Endothelial cell of umbilical vein (primary cell): ENCODE data around the gene AGTPBP1. TPM values are rescaled to one million over a fixed set of nuclear protein-coding genes. Genes with fewer than 3 reads are reported as not detected.

Experiments used
- BruUV-seq: library from RNA; stranded (reverse); fragments of 400-500 nt; replicated peaks from 2 replicates; lab custom pipeline; 2021; lab: Mats Ljungman, UMichigan
- CTCF ChIA-PET: fragments of 300-600, 350-600 bp; sonication (Branson Sonifier 250); formaldehyde crosslinking; loops from one replicate; lab custom pipeline; 2021; ENCODE audit warnings: antibody characterized with exemption, inconsistent platforms; lab: Charles Lee
- POLR2A ChIA-PET: fragments of 300-600, 350-600 bp; sonication (Branson Sonifier 250); formaldehyde crosslinking; loops from one replicate; lab custom pipeline; 2021; ENCODE audit warnings: antibody characterized with exemption, inconsistent platforms; lab: Charles Lee
- DNase-seq: peaks from one replicate; pipeline ENCODE4 v3.0.0-alpha.2; 2011; ENCODE audit warnings: low read depth, low spot score
- FAIRE-seq: peaks from 2 replicates; lab custom pipeline; 2011; peaks lifted over from hg19 to GRCh38; lab: Jason Lieb, UNC
- H2AFZ ChIP-seq: 2 replicates; pipeline ENCODE4 v1.6.0; 2012; ENCODE audit warnings: low read depth, low read length, control low read depth, inconsistent platforms
- H3K27ac ChIP-seq: 2 replicates; pipeline ENCODE4 v1.5.1; 2011; ENCODE audit warnings: low read depth, mild to moderate bottlenecking, control low read depth, low read length, moderate library complexity; ENCODE audit not compliant: insufficient read depth
- H3K27me3 ChIP-seq, 2 experiments: 2 replicates each; pipeline versions ENCODE4 v1.6.0 to v1.6.1; 2011; ENCODE audit warnings: low read length in 2 of 2, mixed read lengths in 1 of 2; ENCODE audit not compliant: control insufficient read depth in 2 of 2, insufficient read depth in 2 of 2
- H3K36me3 ChIP-seq, 2 experiments: 2 replicates in 1 of 2; 3 replicates in 1 of 2; pipeline ENCODE4 v1.5.1; 2011; ENCODE audit warnings: low read length in 2 of 2, mild to moderate bottlenecking in 1 of 2, moderate library complexity in 1 of 2; ENCODE audit not compliant: control insufficient read depth in 2 of 2, insufficient read depth in 2 of 2; ENCODE audit errors: extremely low read depth in 1 of 2
- H3K4me1 ChIP-seq: 3 replicates; pipeline ENCODE4 v1.5.1; 2011; ENCODE audit warnings: mild to moderate bottlenecking, low read length; ENCODE audit not compliant: control insufficient read depth, insufficient read depth; ENCODE audit errors: extremely low read depth
- H3K4me2 ChIP-seq: 2 replicates; pipeline ENCODE4 v1.6.1; 2011; ENCODE audit warnings: low read length, control low read depth, mixed read lengths; ENCODE audit not compliant: insufficient read depth
- H3K4me3 ChIP-seq, 3 experiments: fragments of 200-600 bp in 1 of 3; sonication (generic), shearing (Covaris generic) in 1 of 3; replicated peaks in 1 of 3; 2 replicates each; pipeline ENCODE4 v1.5.1; 2011 to 2016; ENCODE audit warnings: control low read depth in 3 of 3, low read length in 3 of 3, mild to moderate bottlenecking in 2 of 3, inconsistent platforms in 1 of 3, low read depth in 1 of 3, moderate library complexity in 1 of 3; ENCODE audit not compliant: insufficient read depth in 1 of 3
- H3K79me2 ChIP-seq: 2 replicates; pipeline ENCODE4 v1.6.0; 2012; ENCODE audit warnings: low read length, inconsistent platforms; ENCODE audit not compliant: control insufficient read depth, insufficient read depth
- H3K9ac ChIP-seq: replicated peaks from 2 replicates; pipeline ENCODE3; 2011; ENCODE audit warnings: low read length, control low read depth; ENCODE audit not compliant: insufficient read depth; ENCODE audit errors: extremely low read depth
- H3K9me1 ChIP-seq: replicated peaks from 3 replicates; pipeline ENCODE4 v1.6.0; 2011; ENCODE audit warnings: mild to moderate bottlenecking, low read length; ENCODE audit not compliant: control insufficient read depth, insufficient read depth; ENCODE audit errors: extremely low read depth
- H3K9me3 ChIP-seq: replicated peaks from 2 replicates; pipeline ENCODE4 v1.5.1; 2012; ENCODE audit warnings: low read length, inconsistent platforms; ENCODE audit not compliant: control insufficient read depth, insufficient read depth
- H4K20me1 ChIP-seq: replicated peaks from 2 replicates; pipeline ENCODE3; 2011; ENCODE audit warnings: mild to moderate bottlenecking, low read length; ENCODE audit not compliant: control insufficient read depth, insufficient read depth; ENCODE audit errors: extremely low read depth
- EZH2 ChIP-seq: IDR thresholded peaks from 2 replicates; pipeline ENCODE4 v1.6.1; 2012; ENCODE audit warnings: borderline replicate concordance, low read depth, mild to moderate bottlenecking, moderate library complexity, low read length, inconsistent platforms; ENCODE audit not compliant: severe bottlenecking
- FOS ChIP-seq: IDR thresholded peaks from 2 replicates; pipeline ENCODE4 v1.6.1; 2011; ENCODE audit warnings: mild to moderate bottlenecking, low read length, moderate library complexity, borderline replicate concordance; ENCODE audit not compliant: insufficient read depth
- GATA2 ChIP-seq: IDR thresholded peaks from 2 replicates; pipeline ENCODE4 v1.7.0; 2011; ENCODE audit warnings: low read depth, mild to moderate bottlenecking, moderate library complexity, mixed read lengths, low read length; ENCODE audit not compliant: insufficient read length, insufficient read depth
- JUN ChIP-seq: IDR thresholded peaks from 2 replicates; pipeline ENCODE4 v1.6.1; 2011; ENCODE audit warnings: borderline replicate concordance, low read depth; ENCODE audit not compliant: insufficient read length, insufficient read depth
- MYC ChIP-seq: IDR thresholded peaks from one replicate; pipeline ENCODE4 v1.6.1; 2011; ENCODE audit warnings: mild to moderate bottlenecking, low read depth, low read length
- POLR2A ChIP-seq: IDR thresholded peaks from 2 replicates; pipeline ENCODE4 v1.6.1; 2012; ENCODE audit warnings: low read depth, mild to moderate bottlenecking, control low read depth, low read length
- POLR2AphosphoS5 ChIP-seq: IDR thresholded peaks from 2 replicates; pipeline ENCODE4 v1.6.1; 2012; ENCODE audit warnings: low read depth, mild to moderate bottlenecking, control low read depth, low read length, moderate library complexity; ENCODE audit not compliant: insufficient read depth
- dilution Hi-C: fragments of 300-500 bp; cut with MboI; formaldehyde crosslinking; loops from one replicate; pipeline ENCODE4 v1.15.0; 2019; ENCODE audit warnings: low sequenced_read_pairs; ENCODE audit not compliant: extremely low pct_ligation_motif_present
- intact Hi-C: fragments of 100-400 bp; cut with micrococcal nuclease; formaldehyde crosslinking; loops from one replicate; pipeline ENCODE4 v1.10.0; 2022
- polyA plus RNA-seq, 4 experiments: library from polyadenylated mRNA; depleted of rRNA in 3 of 4; stranded (reverse) in 3 of 4; unstranded in 1 of 4; fragments of >200 nt; gene quantifications; 2 replicates each; pipeline versions ENCODE4 v1.2.1 to v1.2.3, GENCODE V29; 2011 to 2012; ENCODE audit warnings: missing spikeins in 1 of 4
- total RNA-seq: library from RNA; stranded (reverse); gene quantifications from 2 replicates; pipeline ENCODE4 v1.2.3, GENCODE V29; 2021
- TF ChIP-seq, protein P1 (sequence below): IDR thresholded peaks from 2 replicates; pipeline ENCODE4 v1.6.1; 2011; ENCODE audit not compliant: insufficient read depth, insufficient read length
- TF ChIP-seq, protein P2 (sequence below), 2 donors: IDR thresholded peaks; 1 replicate in 1 of 2; 2 replicates in 1 of 2; pipeline ENCODE4 v1.5.1; 2011; ENCODE audit warnings: low read length in 2 of 2, mild to moderate bottlenecking in 2 of 2, moderate library complexity in 2 of 2, control low read depth in 1 of 2, inconsistent platforms in 1 of 2, low read depth in 1 of 2; ENCODE audit not compliant: insufficient read depth in 1 of 2; ENCODE audit errors: extremely low read depth in 1 of 2

Gene AGTPBP1
- total and polyA plus RNA-seq, 2 donors (not counting 3 experiments of a cell fraction or from before 2014, with no cell fraction given) = 4.2 to 18.4 TPM

DNA sequence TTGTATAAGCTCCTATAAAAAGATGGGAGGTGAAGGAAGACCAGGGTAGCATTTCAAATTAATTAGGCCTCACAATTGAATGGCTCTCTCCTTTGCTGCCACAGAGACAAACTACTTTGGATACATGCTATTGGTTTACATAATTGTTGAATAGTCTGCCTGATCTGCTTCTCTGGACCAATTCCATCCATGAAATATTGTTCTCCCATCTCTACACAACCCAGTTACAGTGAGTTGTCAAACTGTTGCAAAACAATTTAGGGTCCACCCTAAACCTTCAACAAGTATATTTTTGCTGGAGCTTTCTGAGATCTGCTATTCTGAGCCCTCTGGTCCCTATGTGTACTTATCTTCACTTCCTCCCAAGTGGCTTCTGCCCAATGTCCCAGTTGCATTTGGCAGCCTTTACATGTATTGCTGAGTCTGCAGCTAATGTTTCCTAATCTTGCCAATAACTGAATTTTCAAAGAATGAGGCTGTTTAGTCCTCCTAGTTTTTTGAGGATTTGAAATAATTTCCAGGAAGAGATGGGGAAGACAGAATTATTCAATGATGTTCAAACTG lies 38.9 kb downstream of the AGTPBP1 start:
- FAIRE-seq (no peak), DNase-seq (no peak)
- no TSS peak for BruUV-seq
- Histone ChIP-seq H3K9ac (no peak overlapping the region), H4K20me1 (no peaks in the 10 kb centered on the region), H3K9me1 (no peaks in the 10 kb centered on the region), H3K4me3 (no peak overlapping the region), H3K27me3 (no peaks in the 10 kb centered on the region), H3K9me3 (no peaks in the 10 kb centered on the region), H3K4me2 (no peak overlapping the region), H3K27ac (no peak overlapping the region), H3K79me2 (peaks cover 2% of the 10 kb centered on the region), H3K36me3 (no peaks in the 10 kb centered on the region), H3K4me1 (no peaks in the 10 kb centered on the region), H2AFZ (no peak overlapping the region)
- intact Hi-C loops (no loop called here), dilution Hi-C loops (no loop called here)
- POLR2A ChIA-PET = interaction anchor here (0.7 kb wide), 1 partner anchor 11 kb away, joined by 3 read pairs; no protein-coding TSS in a partner anchor
- TF ChIP-seq, protein P1, sequence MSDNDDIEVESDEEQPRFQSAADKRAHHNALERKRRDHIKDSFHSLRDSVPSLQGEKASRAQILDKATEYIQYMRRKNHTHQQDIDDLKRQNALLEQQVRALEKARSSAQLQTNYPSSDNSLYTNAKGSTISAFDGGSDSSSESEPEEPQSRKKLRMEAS = no peak
- no peak for TF ChIP-seq POLR2A
- no peak for TF ChIP-seq EZH2
- TF ChIP-seq MYC = no peak
- no peak for TF ChIP-seq GATA2
- TF ChIP-seq POLR2AphosphoS5 = no peak
- TF ChIP-seq FOS = no peak
- TF ChIP-seq, protein P2, sequence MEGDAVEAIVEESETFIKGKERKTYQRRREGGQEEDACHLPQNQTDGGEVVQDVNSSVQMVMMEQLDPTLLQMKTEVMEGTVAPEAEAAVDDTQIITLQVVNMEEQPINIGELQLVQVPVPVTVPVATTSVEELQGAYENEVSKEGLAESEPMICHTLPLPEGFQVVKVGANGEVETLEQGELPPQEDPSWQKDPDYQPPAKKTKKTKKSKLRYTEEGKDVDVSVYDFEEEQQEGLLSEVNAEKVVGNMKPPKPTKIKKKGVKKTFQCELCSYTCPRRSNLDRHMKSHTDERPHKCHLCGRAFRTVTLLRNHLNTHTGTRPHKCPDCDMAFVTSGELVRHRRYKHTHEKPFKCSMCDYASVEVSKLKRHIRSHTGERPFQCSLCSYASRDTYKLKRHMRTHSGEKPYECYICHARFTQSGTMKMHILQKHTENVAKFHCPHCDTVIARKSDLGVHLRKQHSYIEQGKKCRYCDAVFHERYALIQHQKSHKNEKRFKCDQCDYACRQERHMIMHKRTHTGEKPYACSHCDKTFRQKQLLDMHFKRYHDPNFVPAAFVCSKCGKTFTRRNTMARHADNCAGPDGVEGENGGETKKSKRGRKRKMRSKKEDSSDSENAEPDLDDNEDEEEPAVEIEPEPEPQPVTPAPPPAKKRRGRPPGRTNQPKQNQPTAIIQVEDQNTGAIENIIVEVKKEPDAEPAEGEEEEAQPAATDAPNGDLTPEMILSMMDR (IDR thresholded peaks at IDR 0.05; ENCODE audit: extremely low read depth in 1 of 2, insufficient read depth in 1 of 2, low read depth in 1 of 2, low read length in 2 of 2) = no peak
- no peak for TF ChIP-seq JUN
- CTCF ChIA-PET = no interaction called here
